Upper lobe of left lung (tissue), 6 donors: ENCODE measurements around the gene ARMS2. TPM values are rescaled to one million over a fixed set of nuclear protein-coding genes. Genes with fewer than 3 reads are reported as not detected.

Experiments used
- ATAC-seq, 2 donors: fragments of 200-7000 bp; cut with Tn5 transposase; one replicate each; pipeline ENCODE4 v1.9.1; 2022; ENCODE audit warnings: mild to moderate bottlenecking in 2 of 2, moderate library complexity in 2 of 2; ENCODE audit not compliant: low FRiP score in 2 of 2
- DNase-seq, 2 donors: peaks; one replicate each; pipeline ENCODE4 v3.0.0-alpha.2; 2019 to 2020
- H3K27ac ChIP-seq, 4 donors: fragments of 200-600 bp; sonication (generic); one replicate each; pipeline ENCODE4 v1.5.1; 2016 to 2019
- H3K27me3 ChIP-seq, 4 donors: fragments of 200-600 bp; sonication (generic); one replicate each; pipeline ENCODE4 v1.5.1; 2017 to 2019
- H3K36me3 ChIP-seq, 4 donors: fragments of 200-600 bp; sonication (generic); one replicate each; pipeline ENCODE4 v1.5.1; 2016 to 2019
- H3K4me1 ChIP-seq, 4 donors: fragments of 200-600 bp; sonication (generic); one replicate each; pipeline ENCODE4 v1.5.1; 2018 to 2019
- H3K4me3 ChIP-seq, 4 donors: fragments of 200-600 bp; sonication (generic); one replicate each; pipeline ENCODE4 v1.5.1; 2017 to 2019; ENCODE audit warnings: mild to moderate bottlenecking in 2 of 4, moderate library complexity in 1 of 4
- H3K9me3 ChIP-seq, 4 donors: fragments of 200-600 bp; sonication (generic); one replicate each; pipeline ENCODE4 v1.5.1; 2018 to 2019
- EP300 ChIP-seq, 4 donors: sonication (generic); formaldehyde crosslinking; IDR thresholded peaks; one replicate each; pipeline ENCODE4 v1.5.1; 2017; ENCODE audit warnings: antibody characterized with exemption in 4 of 4, control low read depth in 2 of 4
- POLR2A ChIP-seq, 4 donors: fragments of 450-650 bp; IDR thresholded peaks; one replicate each; pipeline ENCODE4 v1.5.1; 2016 to 2017; ENCODE audit warnings: antibody characterized with exemption in 4 of 4, mild to moderate bottlenecking in 2 of 4
- POLR2AphosphoS5 ChIP-seq, 2 donors: sonication (generic); formaldehyde crosslinking; IDR thresholded peaks; one replicate each; pipeline ENCODE4 v1.5.1; 2017; ENCODE audit warnings: antibody characterized with exemption in 2 of 2
- whole genome bisulfite sequencing, 2 donors: methylation state at CpG; one replicate each; pipeline ENCODE4 v1.1.5; 2017 to 2018; 5-methylcytosine and 5-hydroxymethylcytosine counted together
- total RNA-seq, 6 donors: library from RNA; depleted of rRNA in 4 of 6; stranded (reverse); fragments of >200 nt in 4 of 6; gene quantifications; one replicate each; pipeline versions ENCODE4 v1.1.0 to v1.2.1, GENCODE V29; 2016 to 2021
- TF ChIP-seq, protein P1 (sequence below), 6 experiments: fragments of 450-650 bp in 4 of 6; fragments of 200-600 bp in 2 of 6; sonication (generic) in 2 of 6; IDR thresholded peaks; one replicate each; pipeline ENCODE4 v1.5.1; 2016 to 2019; ENCODE audit warnings: antibody characterized with exemption in 6 of 6
- donor health status: DM: no; HTN: no; CAD: no; lungs with moderate emphysema.
- donor health status: DM: no; HTN: yes; CAD: no; lungs with severe emphysema.

The ARMS2 gene
- total RNA-seq, 6 donors from 2014 or later, result not detected

DNA sequence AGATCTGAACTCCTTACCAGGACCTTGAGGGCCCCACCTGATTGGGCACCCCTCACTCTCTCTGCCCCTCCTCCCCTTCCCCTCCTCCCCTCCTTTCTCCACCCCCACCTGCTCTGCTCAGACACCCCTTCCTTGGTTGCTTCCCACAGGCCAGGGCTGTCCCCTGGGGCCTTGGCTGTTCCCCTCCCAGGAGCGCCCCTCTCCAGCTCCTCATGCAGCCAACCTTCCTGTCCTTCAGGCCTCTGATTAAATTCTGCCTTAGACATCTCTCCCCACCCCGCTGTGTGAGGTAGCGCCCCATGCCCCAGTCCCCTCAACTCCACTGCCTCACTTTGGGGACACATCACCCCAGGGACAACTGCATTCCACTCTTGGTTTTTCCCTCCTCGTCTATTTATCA, 39.3 kb downstream of the ARMS2 start:
- Histone ChIP-seq H3K4me1 (peaks cover 0 to 22% (median 3%) of the 10 kb centered on the region in 4 donors), H3K27me3 (no peaks in the 10 kb centered on the region), H3K9me3 (no peaks in the 10 kb centered on the region), H3K27ac (no peak overlapping the region), H3K36me3 (peaks cover 0 to 5% (median 0%) of the 10 kb centered on the region in 4 donors), H3K4me3 (no peak overlapping the region)
- ATAC-seq, result no peak
- WGBS, 2 donors, result 94 to 97% methylated on average over 4 of the region's 4 CpGs
- DNase-seq, result no peak
- TF ChIP-seq POLR2A (IDR thresholded peaks at IDR 0.05) (no peak), EP300 (IDR thresholded peaks at IDR 0.05) (no peak), POLR2AphosphoS5 (IDR thresholded peaks at IDR 0.05) (no peak)
- TF ChIP-seq, protein P1, sequence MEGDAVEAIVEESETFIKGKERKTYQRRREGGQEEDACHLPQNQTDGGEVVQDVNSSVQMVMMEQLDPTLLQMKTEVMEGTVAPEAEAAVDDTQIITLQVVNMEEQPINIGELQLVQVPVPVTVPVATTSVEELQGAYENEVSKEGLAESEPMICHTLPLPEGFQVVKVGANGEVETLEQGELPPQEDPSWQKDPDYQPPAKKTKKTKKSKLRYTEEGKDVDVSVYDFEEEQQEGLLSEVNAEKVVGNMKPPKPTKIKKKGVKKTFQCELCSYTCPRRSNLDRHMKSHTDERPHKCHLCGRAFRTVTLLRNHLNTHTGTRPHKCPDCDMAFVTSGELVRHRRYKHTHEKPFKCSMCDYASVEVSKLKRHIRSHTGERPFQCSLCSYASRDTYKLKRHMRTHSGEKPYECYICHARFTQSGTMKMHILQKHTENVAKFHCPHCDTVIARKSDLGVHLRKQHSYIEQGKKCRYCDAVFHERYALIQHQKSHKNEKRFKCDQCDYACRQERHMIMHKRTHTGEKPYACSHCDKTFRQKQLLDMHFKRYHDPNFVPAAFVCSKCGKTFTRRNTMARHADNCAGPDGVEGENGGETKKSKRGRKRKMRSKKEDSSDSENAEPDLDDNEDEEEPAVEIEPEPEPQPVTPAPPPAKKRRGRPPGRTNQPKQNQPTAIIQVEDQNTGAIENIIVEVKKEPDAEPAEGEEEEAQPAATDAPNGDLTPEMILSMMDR (IDR thresholded peaks at IDR 0.05), result no peak

GRCh38 chr10:122494173-122494820, 39.8 kb downstream of the ARMS2 start:
- Histone ChIP-seq H3K36me3 (peaks cover 0 to 5% (median 0%) of the 10 kb centered on the region in 4 donors), H3K27me3 (no peaks in the 10 kb centered on the region), H3K4me1 (peaks cover 0 to 25% (median 5%) of the 10 kb centered on the region in 4 donors), H3K9me3 (no peaks in the 10 kb centered on the region), H3K4me3 (no peak overlapping the region), H3K27ac (peak overlapping the region in 2 of 4 donors; percentile 37 to 67)
- DNase-seq (peak in 1 of 2 donors; percentile 63), ATAC-seq (peak in 1 of 2 donors; percentile 20)
- 82 to 85% methylated on average over 17 to 20 of the region's 20 CpGs for WGBS, 2 donors
- TF ChIP-seq POLR2AphosphoS5 (IDR thresholded peaks at IDR 0.05), result no peak
- TF ChIP-seq, protein P1 (IDR thresholded peaks at IDR 0.05), result no peak
- TF ChIP-seq POLR2A (IDR thresholded peaks at IDR 0.05), result no peak
- no peak for TF ChIP-seq EP300 (IDR thresholded peaks at IDR 0.05)

GRCh38 chr10:122494833-122495232, 40.4 kb downstream of the ARMS2 start:
- DNase-seq (no peak), ATAC-seq (peak; percentile 2 to 80)
- Histone ChIP-seq H3K9me3 (no peaks in the 10 kb centered on the region), H3K4me1 (peaks cover 0 to 26% (median 5%) of the 10 kb centered on the region in 4 donors), H3K27me3 (no peaks in the 10 kb centered on the region), H3K4me3 (no peak overlapping the region), H3K27ac (peak overlapping the region in 2 of 4 donors; percentile 37 to 67), H3K36me3 (peaks cover 0 to under 1% (median 0%) of the 10 kb centered on the region in 4 donors)
- WGBS, 2 donors, result 89 to 90% methylated on average over 6 to 13 of the region's 14 CpGs
- TF ChIP-seq POLR2A (IDR thresholded peaks at IDR 0.05), result no peak
- no peak for TF ChIP-seq EP300 (IDR thresholded peaks at IDR 0.05)
- TF ChIP-seq, protein P1 (IDR thresholded peaks at IDR 0.05), result no peak
- TF ChIP-seq POLR2AphosphoS5 (IDR thresholded peaks at IDR 0.05), result no peak

DNA sequence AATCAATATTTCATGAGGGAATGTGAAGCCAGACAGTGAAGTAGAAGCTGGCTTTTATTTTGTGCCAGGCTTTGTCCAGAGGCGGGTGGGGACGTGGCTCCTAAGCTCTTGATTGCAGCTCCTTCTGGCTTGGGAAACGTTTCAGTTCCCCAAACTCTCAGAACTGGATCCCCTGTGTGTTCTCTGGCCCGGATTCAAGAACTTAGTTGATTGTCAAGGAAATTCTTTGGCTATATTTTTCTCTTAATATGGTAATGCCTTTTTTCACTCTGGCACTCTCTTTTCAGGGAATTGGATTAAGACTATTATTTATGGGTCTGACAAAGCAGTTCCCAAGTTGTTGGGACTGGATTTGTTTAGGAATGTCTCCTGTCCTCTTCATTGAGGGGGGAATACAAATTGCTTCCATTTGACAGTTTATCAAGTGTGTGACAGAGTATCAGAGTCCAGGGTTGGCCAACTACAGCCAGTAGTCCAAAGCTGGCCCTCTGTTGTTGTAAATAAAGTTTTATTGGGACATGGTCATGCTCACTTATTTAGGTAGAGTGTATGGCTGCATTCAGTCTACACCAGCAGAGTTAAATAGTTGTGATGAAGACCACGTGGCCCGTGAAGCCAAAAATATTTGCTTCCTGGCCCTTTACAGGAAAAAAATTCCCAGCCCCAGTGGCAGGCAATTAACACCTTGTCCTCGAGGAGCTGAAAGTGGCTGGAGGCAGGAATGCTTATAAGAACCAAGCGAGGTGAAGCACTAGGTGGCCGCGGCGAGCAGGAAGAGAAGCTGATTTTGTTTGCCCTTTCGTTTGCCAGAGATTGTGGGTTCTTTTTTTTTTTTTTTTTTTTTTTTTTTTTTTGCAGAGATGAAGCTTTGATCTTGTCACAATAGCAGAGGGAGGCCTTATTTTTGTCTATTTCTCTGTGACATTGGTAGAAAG, 41.2 kb downstream of the ARMS2 start:
- WGBS, 2 donors, result 29 to 46% methylated on average over 12 of the region's 12 CpGs
- ATAC-seq, result peak in 1 of 2 donors; percentile 41
- Histone ChIP-seq H3K4me1 (peaks cover 0 to 26% (median 5%) of the 10 kb centered on the region in 4 donors), H3K27ac (peak overlapping the region in 2 of 4 donors; percentile 19 to 67), H3K4me3 (no peak overlapping the region), H3K9me3 (no peaks in the 10 kb centered on the region), H3K27me3 (no peaks in the 10 kb centered on the region), H3K36me3 (no peaks in the 10 kb centered on the region)
- TF ChIP-seq, protein P1 (IDR thresholded peaks at IDR 0.05), result no peak
- no peak for TF ChIP-seq POLR2AphosphoS5 (IDR thresholded peaks at IDR 0.05)
- peak in 1 of 2 donors; percentile 72 for DNase-seq
